GM19193 (cell line): ENCODE results near the gene HIVEP3.

Source experiments
- POLR2A ChIP-seq: IDR thresholded peaks from 4 replicates; pipeline ENCODE4 v1.6.1; 2011; ENCODE audit not compliant: insufficient read depth, insufficient read length; ENCODE audit errors: extremely low read depth

Gene HIVEP3

DNA sequence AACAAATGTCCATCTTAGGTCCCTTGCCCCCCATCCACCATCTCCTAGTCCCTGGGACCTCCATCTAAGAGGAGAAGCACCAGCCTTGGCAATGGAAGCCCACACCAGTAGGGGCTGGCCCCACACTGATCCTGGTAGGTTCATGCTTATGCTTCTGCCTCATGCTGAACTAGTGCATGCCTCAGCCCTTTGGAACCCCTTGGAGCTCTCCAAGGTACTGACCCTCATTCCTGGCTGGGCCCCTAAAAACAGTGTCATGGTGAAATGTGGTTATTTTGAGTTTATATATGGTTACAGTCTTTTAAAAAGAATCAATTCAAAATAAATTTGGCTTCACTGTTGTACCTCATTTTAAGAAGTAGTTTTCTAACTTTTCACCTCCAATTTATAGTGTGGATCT is 108.3 kb downstream of the HIVEP3 start:
- TF ChIP-seq POLR2A = no peak

DNA sequence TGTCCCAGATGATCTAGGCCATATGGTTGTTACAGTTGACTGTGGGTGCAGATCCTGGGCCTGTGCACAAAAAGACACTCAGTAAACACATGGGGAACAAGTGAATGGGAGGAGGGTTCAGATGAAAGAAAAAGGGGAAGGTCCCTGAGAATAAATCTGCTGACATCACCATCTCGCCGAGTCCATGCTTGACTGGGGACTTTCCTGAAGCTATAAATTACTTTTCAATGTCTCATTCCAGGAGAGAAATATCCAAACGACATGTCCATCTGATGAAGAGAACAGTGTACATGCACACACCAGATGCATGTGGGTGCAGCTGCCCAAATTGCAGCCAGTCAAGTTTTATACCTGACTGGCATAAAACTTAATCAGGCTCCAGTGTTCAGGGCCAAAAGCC is 109.0 kb downstream of the HIVEP3 start:
- TF ChIP-seq POLR2A = no peak

DNA sequence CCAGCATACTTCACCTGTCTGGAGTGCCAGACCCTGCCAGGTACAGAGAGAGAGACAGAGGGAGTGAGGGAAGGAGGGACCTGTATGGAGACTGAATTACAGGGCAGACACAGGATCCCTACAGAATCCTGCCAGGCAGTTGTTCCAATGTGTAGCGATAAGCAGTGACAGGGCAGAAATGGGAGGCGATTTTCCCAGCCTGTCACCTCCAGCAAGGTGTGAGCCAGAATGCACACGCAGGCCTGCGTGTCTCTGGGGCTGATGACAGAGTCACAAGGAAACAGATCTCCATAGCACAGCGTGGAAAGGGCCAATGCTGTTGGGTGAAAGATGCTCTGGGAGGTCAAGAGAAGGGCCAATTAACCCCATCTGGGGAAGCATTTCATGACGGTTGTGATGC is 111.3 kb downstream of the HIVEP3 start:
- no peak for TF ChIP-seq POLR2A

DNA sequence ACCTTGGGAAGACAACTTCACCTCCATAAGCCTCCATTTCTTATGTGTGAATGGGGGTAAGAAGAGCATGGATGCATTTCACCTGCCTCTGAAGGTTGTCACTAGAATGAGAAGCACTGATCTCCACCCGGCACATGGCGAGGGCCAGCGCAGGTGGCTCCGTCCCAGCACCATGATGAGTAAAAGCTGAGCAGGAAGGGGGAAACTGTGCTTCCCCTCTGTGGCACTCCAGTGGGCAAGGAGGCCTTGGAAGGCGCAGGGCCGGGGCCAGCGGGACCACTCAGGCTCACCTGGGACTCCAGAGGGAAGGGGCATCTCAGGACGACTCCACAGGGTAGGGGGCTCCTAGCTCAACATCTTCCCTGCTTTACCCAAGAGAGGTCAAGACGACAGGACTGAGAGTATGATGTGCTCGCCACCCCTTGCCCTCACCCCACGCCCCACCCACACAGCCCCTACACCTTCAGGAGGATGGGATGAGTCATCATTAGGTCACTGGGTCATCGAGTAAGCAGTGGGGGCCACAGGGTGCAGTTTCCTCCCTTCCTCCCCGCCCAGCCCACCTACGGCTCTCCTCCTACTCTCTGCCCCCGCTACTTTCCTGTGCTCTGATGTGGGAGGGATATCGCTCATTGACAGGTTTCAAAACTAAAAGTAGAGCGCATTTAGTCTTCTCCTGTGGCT is 112.1 kb downstream of the HIVEP3 start:
- peak; percentile 33 for TF ChIP-seq POLR2A

DNA sequence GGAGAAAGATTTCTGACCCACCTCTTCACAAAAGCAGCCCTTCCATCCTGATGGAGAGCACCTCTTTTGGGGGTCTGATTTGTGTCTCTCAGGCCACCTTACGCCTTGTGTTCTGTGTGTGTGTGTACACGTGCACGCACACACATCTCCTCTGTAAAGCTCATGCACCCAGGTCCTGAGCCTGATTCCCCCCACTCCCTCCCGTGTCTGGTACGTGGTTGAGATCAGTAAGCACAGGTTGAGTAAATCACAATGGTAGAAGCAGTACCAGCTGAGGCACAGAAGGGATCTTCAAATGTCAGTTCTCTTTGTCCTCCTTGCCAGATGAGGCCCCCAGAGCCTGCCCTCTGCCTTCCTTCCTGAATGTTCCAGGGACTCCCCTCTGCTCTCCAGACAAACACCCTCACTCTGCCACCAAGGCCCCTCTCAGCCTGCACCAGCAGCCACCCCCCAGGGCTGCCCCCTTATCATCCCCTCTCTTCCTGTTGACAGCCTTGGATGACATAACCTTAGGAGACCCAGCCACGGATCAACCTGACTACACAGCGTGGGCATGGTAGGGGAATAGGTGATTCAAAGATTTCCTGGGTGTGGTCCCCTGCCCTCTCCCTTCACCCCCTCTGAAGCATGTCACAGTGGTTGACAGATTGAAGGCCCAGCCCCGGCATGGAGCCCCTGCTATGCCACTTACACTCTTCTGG is 112.8 kb downstream of the HIVEP3 start:
- no peak for TF ChIP-seq POLR2A

DNA sequence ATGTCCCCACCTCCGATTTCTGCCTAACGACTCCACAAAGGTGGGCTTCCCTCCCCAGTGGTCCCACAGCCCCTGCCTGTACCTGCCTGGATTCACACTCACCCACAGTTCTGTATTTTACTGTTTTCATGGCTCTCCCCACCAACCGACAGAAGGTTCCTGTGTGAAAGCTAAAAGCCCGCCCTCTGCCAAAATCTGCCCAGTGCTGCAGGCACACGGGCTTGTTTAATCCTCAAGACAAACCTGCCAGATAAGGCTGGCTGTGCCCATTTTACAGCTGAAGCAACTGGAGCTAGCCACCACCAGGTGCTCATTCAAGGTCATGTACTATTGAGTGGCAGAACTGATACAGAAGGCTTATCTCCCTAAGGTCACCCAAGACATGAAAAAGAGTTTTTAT is 114.5 kb downstream of the HIVEP3 start:
- no peak for TF ChIP-seq POLR2A

DNA sequence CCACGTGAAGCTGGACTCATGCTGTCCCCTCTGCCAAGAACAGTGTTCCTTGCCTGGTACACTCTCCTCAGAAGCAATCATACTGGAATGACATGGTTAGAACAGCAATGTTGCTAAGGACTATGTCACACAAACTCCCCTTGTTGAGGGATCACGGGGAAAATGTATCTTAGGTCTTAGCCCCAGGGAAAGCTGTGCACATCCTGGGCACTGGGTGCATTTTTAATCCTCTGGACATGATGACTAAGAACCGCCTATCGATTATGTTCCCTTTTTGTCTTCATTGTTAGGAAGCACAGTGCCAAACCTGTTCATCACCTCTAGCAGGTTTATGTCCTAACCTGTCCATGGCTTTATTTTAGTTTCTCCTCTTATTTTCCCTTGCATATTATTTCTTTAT is 115.1 kb downstream of the HIVEP3 start:
- TF ChIP-seq POLR2A = no peak

DNA sequence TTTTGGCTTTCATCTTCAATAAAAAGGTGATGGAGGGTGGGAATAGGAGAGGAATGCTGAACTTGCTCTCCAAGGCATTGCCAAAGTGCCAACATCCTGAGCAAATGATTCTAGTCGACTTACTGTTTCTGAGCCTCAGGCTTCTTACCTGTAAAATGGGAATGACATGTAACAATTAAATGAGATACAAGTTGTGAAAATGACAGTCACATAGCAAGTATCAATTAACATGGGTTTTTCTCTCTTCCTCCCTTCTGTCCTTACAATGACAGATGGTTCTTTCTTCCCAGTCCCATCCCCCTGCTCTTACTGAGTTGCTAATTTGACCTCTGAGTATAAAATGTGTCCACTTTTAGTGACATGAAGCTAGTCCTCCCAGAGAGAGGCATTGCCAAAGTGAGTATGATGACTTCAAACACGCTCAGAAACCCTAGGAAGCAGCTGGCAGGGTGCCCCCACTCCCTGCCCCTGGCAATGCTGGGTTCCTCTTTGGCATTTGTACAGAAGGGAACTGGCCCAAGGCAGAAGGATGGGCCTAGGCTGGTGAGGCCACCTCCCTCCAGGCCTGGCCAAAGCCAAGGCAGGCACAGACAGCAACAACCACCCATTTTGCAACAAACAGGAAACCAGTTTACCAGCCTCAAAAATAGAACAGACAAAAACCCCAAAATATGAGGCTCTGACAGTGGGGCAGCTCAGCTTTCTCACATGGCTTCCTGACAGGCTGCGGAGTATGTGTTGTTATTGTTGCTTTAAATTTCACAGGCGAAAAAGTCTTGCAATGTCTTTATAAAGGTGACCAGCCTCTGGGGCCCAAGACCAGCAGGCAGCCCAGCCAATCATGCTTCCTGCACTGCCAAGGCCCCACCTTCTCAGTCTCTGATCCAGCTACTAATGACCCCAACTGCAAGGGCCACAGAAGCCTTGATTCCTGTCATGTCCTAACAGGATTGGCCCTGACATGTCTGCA is 115.9 kb downstream of the HIVEP3 start:
- no peak for TF ChIP-seq POLR2A

DNA sequence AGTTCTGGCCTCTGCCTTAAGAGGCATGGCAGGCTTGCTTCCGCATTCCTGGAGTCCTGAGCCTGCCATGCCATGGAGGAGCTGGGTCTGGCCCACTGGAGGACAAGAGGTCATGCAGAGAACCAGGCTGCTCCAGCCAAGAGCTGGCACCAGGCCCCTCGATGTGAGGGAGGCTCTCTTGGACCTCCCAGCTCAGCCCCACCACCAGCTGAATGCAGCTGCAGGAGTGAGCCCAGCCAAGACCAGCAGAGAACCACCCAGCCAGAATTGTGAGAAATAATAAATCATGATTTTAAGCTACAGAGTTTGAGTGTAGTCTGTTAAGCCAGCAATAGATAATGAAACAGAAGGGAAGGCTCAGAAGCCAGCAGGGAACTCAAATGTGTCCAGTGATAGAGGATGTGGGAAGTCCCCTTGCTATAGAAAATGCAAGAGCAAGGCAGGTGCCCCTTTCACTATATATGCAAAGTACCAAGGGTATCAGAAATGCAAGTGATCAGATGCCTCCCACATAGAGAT is 118.4 kb downstream of the HIVEP3 start:
- TF ChIP-seq POLR2A = no peak

DNA sequence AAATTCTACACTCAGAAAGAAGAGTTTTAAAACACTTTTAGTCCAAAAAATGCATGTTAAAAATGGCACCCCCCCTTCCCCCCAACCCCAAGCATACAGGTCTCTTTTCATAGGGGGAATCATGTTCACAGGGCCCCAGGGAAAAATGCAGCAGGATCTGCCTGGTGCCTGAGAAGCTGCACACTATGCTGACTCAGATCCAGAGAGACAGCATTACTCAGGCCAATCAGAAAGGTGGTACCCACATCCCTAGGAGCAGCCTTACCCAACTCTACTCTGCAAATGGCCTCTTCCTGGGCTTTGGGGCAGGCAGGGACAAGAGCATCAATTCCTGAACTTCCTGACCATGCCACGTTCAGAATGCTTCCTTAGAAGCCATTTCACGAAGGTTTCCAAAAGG is 119.0 kb downstream of the HIVEP3 start:
- no peak for TF ChIP-seq POLR2A

DNA sequence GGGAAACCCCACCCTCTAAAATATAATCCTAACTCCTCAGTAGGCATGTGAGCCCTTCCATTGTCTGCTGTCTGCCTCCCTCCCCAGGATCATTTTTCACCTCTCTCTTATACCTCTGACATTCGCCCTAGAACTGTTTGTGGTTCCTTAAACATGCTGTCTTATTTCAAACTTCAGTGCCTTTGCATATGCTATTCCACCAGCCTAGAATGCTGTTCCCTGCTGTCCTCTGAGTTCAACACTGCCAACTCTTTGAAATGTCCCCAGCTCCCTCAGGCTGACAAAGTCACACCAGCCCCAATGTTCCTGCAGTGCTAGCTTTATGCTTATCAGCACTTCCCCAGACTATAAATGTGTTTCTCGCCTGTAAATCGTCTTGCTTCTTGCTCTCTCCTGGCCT is 119.5 kb downstream of the HIVEP3 start:
- no peak for TF ChIP-seq POLR2A

DNA sequence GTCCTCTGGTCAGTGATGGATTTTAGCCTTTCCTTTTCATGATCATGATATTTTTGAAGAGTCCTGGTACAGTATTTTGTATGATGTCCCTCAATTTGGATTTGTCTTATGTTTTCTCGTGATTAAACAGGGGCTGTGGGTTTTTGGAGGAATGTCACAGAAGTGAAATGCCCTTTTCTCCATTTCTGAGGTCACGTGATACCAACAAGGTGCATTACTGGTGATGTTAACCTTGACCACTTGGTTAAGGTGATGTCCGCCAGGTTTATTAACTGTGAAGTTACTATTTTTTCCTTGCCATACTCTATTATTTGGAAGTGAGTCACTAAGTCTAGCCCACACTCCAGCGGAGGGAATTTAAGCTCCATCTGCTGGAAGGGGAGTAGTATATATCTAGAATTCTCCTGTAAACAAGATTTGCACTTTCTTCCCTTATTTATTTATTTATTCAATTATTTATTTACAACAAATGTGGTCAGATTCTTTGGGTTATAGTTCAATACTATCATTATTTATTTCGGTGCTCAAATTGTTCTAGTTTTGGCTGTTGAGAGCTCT is 123.4 kb downstream of the HIVEP3 start:
- TF ChIP-seq POLR2A = no peak

DNA sequence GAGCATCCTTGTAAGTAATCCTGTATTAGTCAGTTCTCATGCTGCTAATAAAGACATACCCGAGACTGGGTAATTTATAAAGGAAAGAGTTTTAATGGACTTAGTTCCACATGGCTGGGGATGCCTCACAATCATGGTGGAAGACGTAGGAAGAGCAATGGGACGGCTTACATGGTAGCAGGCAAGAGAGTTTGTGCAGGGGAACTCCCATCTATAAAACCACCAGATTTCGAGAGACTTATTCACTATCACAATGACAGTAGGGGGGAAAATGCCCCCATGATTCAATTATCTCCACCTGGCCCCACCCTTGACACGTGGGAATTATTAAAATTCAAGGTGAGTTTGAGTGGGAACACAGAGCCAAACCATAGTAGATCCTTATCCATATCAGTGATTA is 124.7 kb downstream of the HIVEP3 start:
- TF ChIP-seq POLR2A = no peak

DNA sequence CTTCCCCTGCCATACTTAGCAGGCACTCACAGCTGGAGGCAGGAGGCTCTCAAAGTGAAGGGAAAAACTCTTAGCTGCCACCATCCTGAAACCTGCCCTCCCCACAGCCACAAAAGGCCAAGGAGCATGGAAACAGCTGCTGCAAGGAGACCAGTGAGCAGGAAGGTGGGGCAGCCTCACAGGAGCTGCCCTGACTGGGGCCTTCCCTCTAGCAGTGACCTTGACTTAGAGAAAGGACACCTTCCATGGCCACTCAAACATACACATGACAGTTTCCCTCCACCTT is 126.3 kb downstream of the HIVEP3 start:
- no peak for TF ChIP-seq POLR2A
